Omental fat pad (tissue), 4 donors: ENCODE results near the gene MCAT. TPM values are rescaled to one million over a fixed set of nuclear protein-coding genes. Genes with fewer than 3 reads are reported as not detected.

Source experiments
- ATAC-seq: fragments of 150-250 bp; one replicate; pipeline ENCODE4 v1.9.1; 2016; ENCODE audit warnings: mild to moderate bottlenecking, moderate library complexity; ENCODE audit not compliant: low FRiP score
- DNase-seq: peaks from one replicate; pipeline ENCODE4 v3.0.0-alpha.2; 2019; ENCODE audit warnings: low spot score
- total RNA-seq, 4 donors: library from RNA; depleted of rRNA; stranded (reverse); fragments of >200 nt; gene quantifications; one replicate each; pipeline ENCODE4 v1.1.0, GENCODE V29; 2016
- TF ChIP-seq, protein P1 (sequence below), 3 donors: fragments of 450-650 bp; IDR thresholded peaks; one replicate each; pipeline ENCODE4 v1.5.1; 2016 to 2017; ENCODE audit warnings: antibody characterized with exemption in 3 of 3, mild to moderate bottlenecking in 3 of 3, moderate library complexity in 2 of 3

The MCAT gene
- total RNA-seq, 4 donors from 2014 or later = 19.3 to 28.6 (median 25.2) TPM

DNA sequence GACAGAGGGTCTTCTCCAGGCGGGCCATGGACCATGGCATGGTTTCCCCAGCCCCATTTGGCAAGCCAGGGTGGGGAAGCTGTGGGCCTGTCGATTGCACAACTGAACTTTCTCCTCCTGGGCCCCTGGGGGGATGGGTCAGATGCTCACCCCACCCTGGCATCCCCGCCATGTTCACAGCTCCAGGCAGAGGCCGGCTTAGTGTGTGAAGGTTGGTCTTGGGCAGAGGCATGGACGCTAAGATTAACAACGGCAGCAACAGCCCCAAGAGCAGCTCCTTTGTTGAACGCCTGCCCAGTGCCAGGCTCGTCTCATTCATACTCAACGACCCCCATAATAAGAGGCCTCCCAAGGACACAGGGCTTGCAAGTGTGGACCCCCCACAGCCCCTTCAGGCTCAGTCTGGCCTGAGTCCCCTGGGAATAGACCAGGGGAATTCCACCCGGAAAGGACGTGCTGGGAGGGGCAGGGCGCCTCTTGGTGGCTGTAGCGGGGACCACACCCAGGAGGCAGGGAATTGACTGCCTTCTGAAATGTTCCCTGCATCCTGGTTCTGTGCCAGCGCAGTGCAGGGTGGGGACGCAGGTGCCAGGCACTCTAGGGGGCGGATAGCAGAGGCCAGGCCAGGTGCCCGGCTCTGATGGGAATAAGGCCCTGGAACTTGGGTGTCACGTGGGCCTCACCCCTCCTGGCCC is 16.4 kb upstream of the MCAT start:
- DNase-seq (no peak), ATAC-seq (no peak)
- TF ChIP-seq, protein P1, sequence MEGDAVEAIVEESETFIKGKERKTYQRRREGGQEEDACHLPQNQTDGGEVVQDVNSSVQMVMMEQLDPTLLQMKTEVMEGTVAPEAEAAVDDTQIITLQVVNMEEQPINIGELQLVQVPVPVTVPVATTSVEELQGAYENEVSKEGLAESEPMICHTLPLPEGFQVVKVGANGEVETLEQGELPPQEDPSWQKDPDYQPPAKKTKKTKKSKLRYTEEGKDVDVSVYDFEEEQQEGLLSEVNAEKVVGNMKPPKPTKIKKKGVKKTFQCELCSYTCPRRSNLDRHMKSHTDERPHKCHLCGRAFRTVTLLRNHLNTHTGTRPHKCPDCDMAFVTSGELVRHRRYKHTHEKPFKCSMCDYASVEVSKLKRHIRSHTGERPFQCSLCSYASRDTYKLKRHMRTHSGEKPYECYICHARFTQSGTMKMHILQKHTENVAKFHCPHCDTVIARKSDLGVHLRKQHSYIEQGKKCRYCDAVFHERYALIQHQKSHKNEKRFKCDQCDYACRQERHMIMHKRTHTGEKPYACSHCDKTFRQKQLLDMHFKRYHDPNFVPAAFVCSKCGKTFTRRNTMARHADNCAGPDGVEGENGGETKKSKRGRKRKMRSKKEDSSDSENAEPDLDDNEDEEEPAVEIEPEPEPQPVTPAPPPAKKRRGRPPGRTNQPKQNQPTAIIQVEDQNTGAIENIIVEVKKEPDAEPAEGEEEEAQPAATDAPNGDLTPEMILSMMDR (IDR thresholded peaks at IDR 0.05) = no peak

GRCh38 chr22:43158778-43159483 is 15.7 kb upstream of the MCAT start:
- TF ChIP-seq, protein P1 (IDR thresholded peaks at IDR 0.05) = no peak
- ATAC-seq = no peak
- no peak for DNase-seq

- DNase-seq (no peak), ATAC-seq (no peak)
- TF ChIP-seq, protein P1 (IDR thresholded peaks at IDR 0.05) = no peak
Observed at GRCh38 chr22:43157874-43158546, 14.8 kb upstream of the MCAT start.

GRCh38 chr22:43156413-43156812 is 13.2 kb upstream of the MCAT start:
- DNase-seq = no peak
- no peak for ATAC-seq
- TF ChIP-seq, protein P1 (IDR thresholded peaks at IDR 0.05) = no peak

GRCh38 chr22:43155789-43156188 is 12.6 kb upstream of the MCAT start:
- ATAC-seq (no peak), DNase-seq (no peak)
- TF ChIP-seq, protein P1 (IDR thresholded peaks at IDR 0.05) = no peak

DNA sequence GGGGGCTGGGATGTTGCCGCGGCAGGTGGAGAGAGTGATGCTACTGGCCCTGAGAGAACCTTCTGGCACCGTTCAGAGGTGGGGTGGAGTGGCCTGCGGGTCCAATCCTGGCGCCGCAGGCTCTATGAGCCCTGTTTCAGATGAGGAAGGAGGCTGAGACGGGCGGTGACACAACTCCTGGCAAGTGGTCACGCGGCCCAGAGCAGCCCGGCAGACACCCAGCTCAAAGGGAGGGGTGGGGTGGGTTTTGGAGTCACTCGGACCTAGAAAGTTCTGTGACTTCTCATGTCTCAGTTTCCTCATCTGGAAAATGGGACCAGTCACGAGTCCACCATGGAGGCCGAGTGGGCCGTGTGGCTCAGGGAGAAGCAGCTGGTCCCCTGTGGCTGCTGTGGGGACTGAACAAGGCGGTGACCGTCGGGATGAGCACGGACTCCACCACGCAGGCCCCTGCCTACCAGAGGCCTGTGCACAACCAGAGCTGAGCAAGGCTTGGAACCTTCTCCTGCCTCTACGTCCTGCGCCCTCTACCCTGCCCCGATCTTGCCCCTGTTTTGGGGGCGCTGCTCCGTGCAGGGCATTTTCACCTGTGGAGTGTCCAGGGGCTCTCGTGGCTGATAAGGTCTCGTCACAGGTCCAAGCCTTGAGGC is 11.8 kb upstream of the MCAT start:
- ATAC-seq (no peak), DNase-seq (no peak)
- TF ChIP-seq, protein P1 (IDR thresholded peaks at IDR 0.05) = no peak
